B cell (primary cell): ENCODE measurements around the gene CRYBA4.

Experiments
- EZH2 ChIP-seq: IDR thresholded peaks from 2 replicates; pipeline ENCODE4 v1.6.1; 2012; ENCODE audit warnings: borderline replicate concordance, low read depth, mild to moderate bottlenecking, moderate library complexity, low read length; ENCODE audit not compliant: insufficient read depth, poor library complexity, severe bottlenecking
- TF ChIP-seq, protein P1 (sequence below): fragments of 200-600 bp; IDR thresholded peaks from one replicate; pipeline ENCODE4 v1.8.0; 2022; ENCODE audit warnings: antibody characterized with exemption, mild to moderate bottlenecking

- TF ChIP-seq, protein P1, sequence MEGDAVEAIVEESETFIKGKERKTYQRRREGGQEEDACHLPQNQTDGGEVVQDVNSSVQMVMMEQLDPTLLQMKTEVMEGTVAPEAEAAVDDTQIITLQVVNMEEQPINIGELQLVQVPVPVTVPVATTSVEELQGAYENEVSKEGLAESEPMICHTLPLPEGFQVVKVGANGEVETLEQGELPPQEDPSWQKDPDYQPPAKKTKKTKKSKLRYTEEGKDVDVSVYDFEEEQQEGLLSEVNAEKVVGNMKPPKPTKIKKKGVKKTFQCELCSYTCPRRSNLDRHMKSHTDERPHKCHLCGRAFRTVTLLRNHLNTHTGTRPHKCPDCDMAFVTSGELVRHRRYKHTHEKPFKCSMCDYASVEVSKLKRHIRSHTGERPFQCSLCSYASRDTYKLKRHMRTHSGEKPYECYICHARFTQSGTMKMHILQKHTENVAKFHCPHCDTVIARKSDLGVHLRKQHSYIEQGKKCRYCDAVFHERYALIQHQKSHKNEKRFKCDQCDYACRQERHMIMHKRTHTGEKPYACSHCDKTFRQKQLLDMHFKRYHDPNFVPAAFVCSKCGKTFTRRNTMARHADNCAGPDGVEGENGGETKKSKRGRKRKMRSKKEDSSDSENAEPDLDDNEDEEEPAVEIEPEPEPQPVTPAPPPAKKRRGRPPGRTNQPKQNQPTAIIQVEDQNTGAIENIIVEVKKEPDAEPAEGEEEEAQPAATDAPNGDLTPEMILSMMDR, result no peak
- TF ChIP-seq EZH2, result no peak
Measured at GRCh38 chr22:26585104-26585790, 36.5 kb upstream of the CRYBA4 start.
